NCI-H2107 treated with DMSO at 0.1 percent for 48 hours (cell line): Measurements from ENCODE around the gene PLEKHB1.

Source experiments
- DNase-seq: peaks from one replicate; lab custom pipeline; 2025; ENCODE audit not compliant: unreplicated experiment; lab: John Stamatoyannopoulos, UW

PLEKHB1 gene, protein sequence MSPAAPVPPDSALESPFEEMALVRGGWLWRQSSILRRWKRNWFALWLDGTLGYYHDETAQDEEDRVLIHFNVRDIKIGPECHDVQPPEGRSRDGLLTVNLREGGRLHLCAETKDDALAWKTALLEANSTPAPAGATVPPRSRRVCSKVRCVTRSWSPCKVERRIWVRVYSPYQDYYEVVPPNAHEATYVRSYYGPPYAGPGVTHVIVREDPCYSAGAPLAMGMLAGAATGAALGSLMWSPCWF

GRCh38 chr11:73645972-73646631 lies at the start of gene PLEKHB1:
Gene PLEKHB1 (plus strand): TSS chr11:73646581. CDS start chr11:73646609, 28 bp downstream.
- DNase-seq = no peak

GRCh38 chr11:73597336-73597955 lies 48.9 kb upstream of the PLEKHB1 start:
- DNase-seq = no peak

DNA sequence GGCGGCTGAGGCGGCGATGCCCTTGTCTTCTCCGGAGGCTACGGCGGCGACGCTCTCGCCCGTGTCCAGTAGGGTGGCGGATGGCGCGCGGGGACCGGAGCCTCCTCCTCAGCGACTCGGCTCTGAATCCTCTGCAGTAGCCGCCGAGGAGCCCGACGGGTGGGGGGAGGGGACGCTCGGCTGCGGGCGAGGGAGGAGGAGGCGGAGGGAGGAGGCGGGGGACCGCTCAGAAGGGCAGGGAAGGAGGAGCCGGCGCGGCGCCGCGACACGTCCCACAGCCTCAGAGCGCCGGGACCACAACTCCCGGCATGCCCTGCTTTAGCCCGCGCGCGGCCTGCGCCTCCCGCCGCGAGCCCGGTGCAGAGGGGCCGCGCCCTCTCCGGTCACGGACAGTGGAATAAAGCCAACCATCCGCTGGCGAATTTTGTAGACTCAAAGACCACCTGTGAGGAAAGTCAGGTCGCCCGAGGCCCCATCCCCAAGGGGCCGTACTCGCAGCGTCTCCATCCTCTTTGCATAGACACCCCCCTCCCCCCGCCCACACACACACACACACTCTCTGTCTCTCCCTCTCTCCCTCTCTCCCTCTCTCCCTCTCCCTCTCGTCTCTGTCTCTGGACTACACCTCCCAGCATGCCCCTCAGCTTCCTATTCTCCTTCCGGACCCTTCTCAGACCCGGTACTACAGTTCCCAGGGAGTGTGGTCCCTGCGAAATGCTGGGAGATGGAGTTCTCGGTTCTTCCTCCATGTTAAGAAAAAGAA lies 48.2 kb upstream of the PLEKHB1 start, which contains the start of gene FAM168A:
Gene FAM168A (minus strand): TSS at position 157 of the 763 bp plus-strand sequence. CDS start 129,638 bp downstream, outside the sequence.
- DNase-seq = peak; percentile 94

- DNase-seq = peak; percentile 47
Observed at GRCh38 chr11:73598719-73599379, 47.5 kb upstream of the PLEKHB1 start.

GRCh38 chr11:73612601-73613140 lies 33.7 kb upstream of the PLEKHB1 start:
- no peak for DNase-seq

- DNase-seq = no peak
Observed at GRCh38 chr11:73614591-73614990, 31.8 kb upstream of the PLEKHB1 start.

- DNase-seq = no peak
Observed at GRCh38 chr11:73622926-73623593, 23.3 kb upstream of the PLEKHB1 start.

DNA sequence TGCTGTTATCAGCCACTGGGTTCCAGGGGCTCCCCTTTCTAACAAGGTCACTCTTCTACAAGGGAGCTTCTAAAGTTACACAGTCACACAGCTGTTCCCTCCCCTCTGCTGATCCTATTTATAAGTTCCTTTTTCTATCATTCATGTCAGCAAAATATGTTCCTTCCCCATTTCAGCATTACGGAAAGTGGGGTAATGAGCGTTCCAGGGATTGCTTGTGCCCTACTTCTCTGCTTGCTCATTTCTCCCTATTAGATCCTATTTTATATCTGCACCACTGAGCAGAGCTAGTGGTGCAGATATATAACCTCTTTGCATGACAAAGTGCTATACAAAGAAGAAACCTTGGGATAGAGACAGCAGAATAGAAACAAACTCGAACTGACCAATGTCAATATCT lies 22.7 kb upstream of the PLEKHB1 start:
- no peak for DNase-seq

DNA sequence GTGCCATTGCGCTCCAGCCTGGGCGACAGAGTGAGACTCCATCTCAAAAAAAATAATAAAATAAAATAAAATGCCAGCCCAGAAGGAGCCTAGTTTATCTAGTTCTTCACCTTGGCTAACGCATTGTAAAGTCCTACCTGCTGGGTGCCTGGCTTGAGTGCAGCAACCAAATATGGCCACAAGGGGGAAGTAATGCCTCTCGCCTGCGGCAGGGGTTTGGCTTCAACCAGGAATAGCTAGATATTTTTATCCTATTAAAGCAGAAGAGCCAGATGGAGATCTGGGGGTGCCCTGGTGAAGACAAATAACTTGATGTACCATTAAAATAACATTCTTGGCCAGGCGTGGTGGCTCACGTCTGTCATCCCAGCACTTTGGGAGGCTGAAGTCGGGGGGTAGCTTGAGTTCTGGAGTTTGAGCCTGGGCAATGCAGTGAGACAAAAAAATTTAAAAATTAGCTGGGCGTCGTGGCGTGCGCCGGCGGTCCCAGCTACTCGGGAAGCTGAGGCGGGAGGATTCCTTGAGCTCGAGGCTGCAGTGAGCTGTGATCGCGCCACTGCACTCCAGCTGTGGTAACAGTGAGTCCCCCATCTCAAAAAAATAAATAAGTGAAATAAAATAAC lies 20.6 kb upstream of the PLEKHB1 start:
- peak; percentile 42 for DNase-seq

DNA sequence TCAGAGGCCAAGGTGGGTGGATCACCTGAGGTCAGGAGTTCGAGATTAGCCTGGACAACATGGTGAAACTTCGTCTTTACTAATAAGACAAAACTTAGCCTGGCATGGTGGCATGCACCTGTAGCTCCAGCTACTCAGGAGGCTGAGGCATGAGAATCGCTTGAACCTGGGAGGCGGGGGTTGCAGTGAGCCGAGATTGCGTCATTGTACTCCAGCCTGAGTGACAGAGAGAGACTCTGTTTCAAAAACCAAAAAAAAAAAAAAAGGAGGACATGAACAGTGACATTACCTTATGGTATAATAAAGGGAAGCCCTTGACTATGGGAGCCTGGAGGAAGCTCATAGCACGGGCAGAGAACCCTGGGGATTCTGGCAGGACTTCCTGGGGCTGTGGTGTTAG lies 16.5 kb upstream of the PLEKHB1 start:
- no peak for DNase-seq

GRCh38 chr11:73632996-73633395 lies 13.4 kb upstream of the PLEKHB1 start:
- no peak for DNase-seq

- no peak for DNase-seq
Observed at GRCh38 chr11:73633999-73634398, 12.4 kb upstream of the PLEKHB1 start.

DNA sequence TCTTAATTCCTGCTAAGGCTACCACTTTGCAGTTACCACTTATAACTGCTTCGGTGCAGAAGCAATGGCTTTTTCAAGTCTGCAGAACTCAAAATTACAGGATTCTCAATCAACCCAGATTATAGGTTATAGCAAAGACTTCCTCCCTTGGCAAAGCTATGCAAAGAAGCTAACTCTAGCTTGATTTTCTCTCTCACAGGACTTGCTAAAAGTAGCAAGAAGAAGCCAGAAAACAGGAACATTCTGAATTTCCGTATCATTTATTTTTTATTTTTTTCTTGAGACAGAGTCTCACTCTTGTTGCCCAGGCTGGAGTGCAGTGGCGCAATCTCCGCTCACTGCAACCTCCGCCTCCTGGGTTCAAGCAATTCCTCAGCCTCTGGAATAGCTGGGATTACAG lies 10.7 kb upstream of the PLEKHB1 start:
- DNase-seq = no peak

- DNase-seq = no peak
Observed at GRCh38 chr11:73636249-73636648, 10.1 kb upstream of the PLEKHB1 start.

DNA sequence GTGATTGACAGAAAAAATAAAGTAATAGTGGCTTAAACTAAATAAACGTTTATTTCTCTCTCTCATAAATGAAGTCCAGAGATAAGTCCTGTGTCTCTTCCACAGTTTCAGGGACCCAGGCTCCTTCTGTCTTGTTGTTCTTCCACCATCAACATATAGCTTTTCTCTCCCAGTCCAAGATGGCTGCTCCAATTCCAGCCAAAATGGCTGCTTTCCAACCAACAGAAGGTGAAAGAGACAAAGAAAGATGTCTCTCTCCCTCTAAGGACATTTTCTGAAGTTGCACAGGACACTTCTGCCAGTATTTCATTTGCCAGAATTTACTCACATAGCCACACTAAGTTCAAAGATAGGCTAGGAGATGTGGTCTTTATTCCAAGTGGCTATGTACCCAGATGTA lies 9.4 kb upstream of the PLEKHB1 start:
- DNase-seq = no peak

- DNase-seq = no peak
Observed at GRCh38 chr11:73640592-73640991, 5.8 kb upstream of the PLEKHB1 start.

DNA sequence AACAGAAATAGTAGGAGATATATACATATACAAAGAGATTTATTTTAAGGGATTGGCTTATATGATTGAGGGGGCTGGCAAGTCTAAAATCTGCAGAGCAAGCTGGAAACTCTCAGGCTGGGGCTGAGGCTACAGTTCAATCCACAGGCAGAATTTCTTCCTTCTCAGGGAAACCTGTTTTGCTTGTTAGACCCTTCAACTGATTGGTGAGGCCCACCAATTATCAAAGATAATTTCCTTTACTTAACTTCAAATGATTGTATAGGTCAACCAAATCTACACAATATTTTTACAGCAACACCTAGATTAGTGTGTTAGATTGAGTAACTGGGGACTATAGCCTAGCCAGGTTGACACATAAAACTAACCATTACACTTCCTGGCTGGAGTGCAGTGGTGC lies 4.7 kb upstream of the PLEKHB1 start:
- DNase-seq = no peak

DNA sequence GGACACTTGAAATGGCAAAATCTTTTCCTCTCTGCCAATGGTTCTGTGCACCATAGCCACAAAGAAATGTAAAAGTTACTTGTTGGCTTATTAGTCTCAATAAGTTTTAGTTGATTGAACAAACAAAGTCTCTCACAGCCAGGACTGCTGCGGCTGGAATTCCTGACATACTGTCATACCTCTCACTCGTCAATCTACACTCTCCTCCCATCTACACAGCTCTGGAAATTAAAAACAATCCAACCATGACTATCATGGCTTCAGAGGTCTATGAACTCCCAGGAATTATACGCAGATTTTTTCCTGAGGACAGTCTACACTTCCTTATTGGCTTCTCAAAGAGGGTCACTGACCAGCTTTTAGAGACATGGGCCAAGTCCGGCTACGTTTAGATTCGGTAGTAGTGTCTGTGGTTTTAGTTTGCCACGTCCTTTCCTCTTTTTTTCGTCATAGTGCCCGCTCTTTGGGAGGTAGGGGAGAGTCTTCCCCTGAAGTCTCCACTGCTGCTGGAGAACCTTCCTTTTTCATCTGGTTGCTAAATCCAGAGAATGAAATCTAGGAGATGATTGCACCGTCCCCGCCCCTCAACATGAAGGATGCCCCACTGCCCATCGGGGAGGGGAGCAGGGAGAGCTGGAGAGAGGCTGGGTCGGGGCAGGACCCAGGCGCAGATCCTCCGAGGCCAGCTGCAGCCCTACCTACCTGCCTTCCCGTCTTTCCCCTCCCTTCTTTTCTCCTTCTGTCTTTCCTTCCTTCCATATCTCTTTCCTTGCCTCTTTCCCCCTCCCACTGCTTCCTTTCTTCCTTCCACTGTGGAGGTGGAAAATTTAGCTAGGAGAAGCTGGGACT lies 1.0 kb upstream of the PLEKHB1 start:
- no peak for DNase-seq
